ENCODE measurements around the gene HS3ST3A1. TPM values are rescaled to one million over a fixed set of nuclear protein-coding genes. Genes with fewer than 3 reads are reported as not detected.

The HS3ST3A1 gene
- total and polyA plus RNA-seq, 2 experiments from 2014 or later: 5.4 to 24.1 TPM

- TF ChIP-seq EZH2phosphoT487 (IDR thresholded peaks at IDR 0.05; ENCODE audit: unreplicated experiment) (no peak), ZNF462 (CRISPR knock-in tag; IDR thresholded peaks at IDR 0.05) (no peak), EZH2 (IDR thresholded peaks at IDR 0.05; ENCODE audit: low read depth, unreplicated experiment) (no peak), CREB1 (CRISPR knock-in tag; IDR thresholded peaks at IDR 0.05; ENCODE audit: low read depth) (no peak), JUNB (IDR thresholded peaks at IDR 0.05; ENCODE audit: unreplicated experiment) (no peak), NANOG (IDR thresholded peaks at IDR 0.05; ENCODE audit: borderline replicate concordance) (no peak)
Measured at GRCh38 chr17:13631529-13631928, 29.8 kb upstream of the HS3ST3A1 start (continued).

- H4K20me1 ChIP-seq (replicated peaks; ENCODE audit: insufficient read depth): no peaks in the 10 kb centered on the region
- H3K79me2 ChIP-seq (replicated peaks; ENCODE audit: insufficient read depth): no peaks in the 10 kb centered on the region
- H3F3A ChIP-seq (replicated peaks; ENCODE audit: low read depth): no peaks in the 10 kb centered on the region
- DNase-seq (ENCODE audit: low spot score) (no peak), ATAC-seq (no peak)
- Mint-ChIP-seq H3K27ac (no peak overlapping the region), H3K4me3 (no peak overlapping the region), H3K4me1 (no peaks in the 10 kb centered on the region), H3K9me3 (0 out of 3 replicates have a peak, but pooled peaks cover 2% of the 10 kb centered on the region), H3K27me3 (ENCODE audit: insufficient read depth, low read depth, poor library complexity) (no peaks in the 10 kb centered on the region), H3K36me3 (ENCODE audit: low read depth) (peaks cover 3% of the 10 kb centered on the region; the same call in 1 of the 3 replicates)
- no peak overlapping the region for H3K4me2 ChIP-seq
- H3K4me3 ChIP-seq: no peak overlapping the region
- no peak overlapping the region for H2AFZ ChIP-seq
- no peaks in the 10 kb centered on the region; the same call in 1 of the 2 replicates for H3K9me2 ChIP-seq (ENCODE audit: insufficient read depth)
- H3K36me3 ChIP-seq (ENCODE audit: insufficient read depth): no peaks in the 10 kb centered on the region
- H3K27ac ChIP-seq (ENCODE audit: low read depth): no peak overlapping the region
- no peaks in the 10 kb centered on the region for H3K4me1 ChIP-seq (ENCODE audit: insufficient read depth)
- H3K27me3 ChIP-seq (ENCODE audit: insufficient read depth): no peaks in the 10 kb centered on the region
- no peak for TF ChIP-seq JUNB (IDR thresholded peaks at IDR 0.05; ENCODE audit: unreplicated experiment)
- TF ChIP-seq ZNF331 (CRISPR knock-in tag; IDR thresholded peaks at IDR 0.05; ENCODE audit: low read depth): no peak
- no peak for TF ChIP-seq ETS1 (IDR thresholded peaks at IDR 0.05)
- TF ChIP-seq NANOG (IDR thresholded peaks at IDR 0.05; ENCODE audit: borderline replicate concordance): no peak
- TF ChIP-seq EZH2phosphoT487 (IDR thresholded peaks at IDR 0.05; ENCODE audit: unreplicated experiment): no peak
- TF ChIP-seq, protein P1, sequence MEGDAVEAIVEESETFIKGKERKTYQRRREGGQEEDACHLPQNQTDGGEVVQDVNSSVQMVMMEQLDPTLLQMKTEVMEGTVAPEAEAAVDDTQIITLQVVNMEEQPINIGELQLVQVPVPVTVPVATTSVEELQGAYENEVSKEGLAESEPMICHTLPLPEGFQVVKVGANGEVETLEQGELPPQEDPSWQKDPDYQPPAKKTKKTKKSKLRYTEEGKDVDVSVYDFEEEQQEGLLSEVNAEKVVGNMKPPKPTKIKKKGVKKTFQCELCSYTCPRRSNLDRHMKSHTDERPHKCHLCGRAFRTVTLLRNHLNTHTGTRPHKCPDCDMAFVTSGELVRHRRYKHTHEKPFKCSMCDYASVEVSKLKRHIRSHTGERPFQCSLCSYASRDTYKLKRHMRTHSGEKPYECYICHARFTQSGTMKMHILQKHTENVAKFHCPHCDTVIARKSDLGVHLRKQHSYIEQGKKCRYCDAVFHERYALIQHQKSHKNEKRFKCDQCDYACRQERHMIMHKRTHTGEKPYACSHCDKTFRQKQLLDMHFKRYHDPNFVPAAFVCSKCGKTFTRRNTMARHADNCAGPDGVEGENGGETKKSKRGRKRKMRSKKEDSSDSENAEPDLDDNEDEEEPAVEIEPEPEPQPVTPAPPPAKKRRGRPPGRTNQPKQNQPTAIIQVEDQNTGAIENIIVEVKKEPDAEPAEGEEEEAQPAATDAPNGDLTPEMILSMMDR (conservative IDR thresholded peaks at IDR 0.05; ENCODE audit: low read depth in 2 of 2): no peak
- no peak for TF ChIP-seq ZNF114 (CRISPR knock-in tag; IDR thresholded peaks at IDR 0.05)
- no peak for TF ChIP-seq REST (IDR thresholded peaks at IDR 0.05; ENCODE audit: unreplicated experiment)
Measured at GRCh38 chr17:13626703-13627102, 25.0 kb upstream of the HS3ST3A1 start.
